HEK293T (cell line): ENCODE measurements around the gene JUNB.
"Not testable (repeated sequence)": the region's sequence is repeated elsewhere in the genome, so short reads cannot be mapped to it uniquely, and the experiment has no call there.

Experiments used
- CTCF ChIA-PET: fragments of 350-600 bp; formaldehyde crosslinking; extraction: SDS; loops from one replicate; lab custom pipeline; 2021; ENCODE audit warnings: antibody characterized with exemption, inconsistent platforms; lab: Yijun Ruan, JAX
- POLR2A ChIA-PET: fragments of 350-600 bp; formaldehyde crosslinking; extraction: SDS; loops from one replicate; lab custom pipeline; 2020; ENCODE audit warnings: antibody characterized with exemption, inconsistent platforms; lab: Yijun Ruan, JAX
- DNase-seq: peaks from one replicate; pipeline ENCODE4 v3.0.0; 2012; ENCODE audit warnings: mixed read lengths; ENCODE audit errors: extremely low spot score
- ARNT ChIP-seq: fragments of 450-650 bp; IDR thresholded peaks from 2 replicates; pipeline ENCODE4 v1.6.1; 2017; ENCODE audit warnings: mild to moderate bottlenecking
- BHLHE40 ChIP-seq: fragments of 450-650 bp; IDR thresholded peaks from 2 replicates; pipeline ENCODE4 v1.6.1; 2016; ENCODE audit warnings: mild to moderate bottlenecking, moderate library complexity, borderline replicate concordance
- CTBP1 ChIP-seq: fragments of 450-650 bp; IDR thresholded peaks from 2 replicates; pipeline ENCODE4 v1.6.1; 2016; ENCODE audit warnings: borderline replicate concordance
- ELF4 ChIP-seq: fragments of 450-650 bp; IDR thresholded peaks from 2 replicates; pipeline ENCODE4 v1.6.1; 2017; ENCODE audit warnings: antibody characterized with exemption
- FOXA1 ChIP-seq: fragments of 450-650 bp; IDR thresholded peaks from 2 replicates; pipeline ENCODE4 v1.6.1; 2016; ENCODE audit warnings: mild to moderate bottlenecking
- FOXK2 ChIP-seq: fragments of 450-650 bp; IDR thresholded peaks from 2 replicates; pipeline ENCODE4 v1.6.1; 2016; ENCODE audit warnings: mild to moderate bottlenecking
- FOXM1 ChIP-seq: fragments of 450-650 bp; IDR thresholded peaks from 2 replicates; pipeline ENCODE4 v1.6.1; 2017; ENCODE audit warnings: mild to moderate bottlenecking, borderline replicate concordance
- HDGF ChIP-seq: fragments of 450-650 bp; IDR thresholded peaks from 2 replicates; pipeline ENCODE4 v1.6.1; 2017; ENCODE audit warnings: antibody characterized with exemption, borderline replicate concordance
- L3MBTL2 ChIP-seq: fragments of 450-650 bp; conservative IDR thresholded peaks from 2 replicates; pipeline ENCODE4 v1.6.1; 2016; ENCODE audit warnings: mild to moderate bottlenecking
- LEF1 ChIP-seq: fragments of 450-650 bp; IDR thresholded peaks from 2 replicates; pipeline ENCODE4 v1.6.1; 2017; ENCODE audit warnings: mild to moderate bottlenecking, borderline replicate concordance
- NFRKB ChIP-seq: fragments of 450-650 bp; IDR thresholded peaks from 2 replicates; pipeline ENCODE4 v1.6.1; 2016; ENCODE audit warnings: mild to moderate bottlenecking, moderate library complexity
- SP1 ChIP-seq: fragments of 450-650 bp; IDR thresholded peaks from 2 replicates; pipeline ENCODE4 v1.6.1; 2017
- SUZ12 ChIP-seq: fragments of 450-650 bp; IDR thresholded peaks from 2 replicates; pipeline ENCODE4 v1.6.1; 2016; ENCODE audit warnings: mild to moderate bottlenecking
- TARDBP ChIP-seq: fragments of 450-650 bp; IDR thresholded peaks from 2 replicates; pipeline ENCODE4 v1.6.1; 2016
- ZNF384 ChIP-seq: fragments of 450-650 bp; IDR thresholded peaks from 2 replicates; pipeline ENCODE4 v1.6.1; 2016
- TF ChIP-seq, protein P1 (sequence below): fragments of 450-650 bp; IDR thresholded peaks from 2 replicates; pipeline ENCODE4 v1.6.1; 2016

Gene JUNB

DNA sequence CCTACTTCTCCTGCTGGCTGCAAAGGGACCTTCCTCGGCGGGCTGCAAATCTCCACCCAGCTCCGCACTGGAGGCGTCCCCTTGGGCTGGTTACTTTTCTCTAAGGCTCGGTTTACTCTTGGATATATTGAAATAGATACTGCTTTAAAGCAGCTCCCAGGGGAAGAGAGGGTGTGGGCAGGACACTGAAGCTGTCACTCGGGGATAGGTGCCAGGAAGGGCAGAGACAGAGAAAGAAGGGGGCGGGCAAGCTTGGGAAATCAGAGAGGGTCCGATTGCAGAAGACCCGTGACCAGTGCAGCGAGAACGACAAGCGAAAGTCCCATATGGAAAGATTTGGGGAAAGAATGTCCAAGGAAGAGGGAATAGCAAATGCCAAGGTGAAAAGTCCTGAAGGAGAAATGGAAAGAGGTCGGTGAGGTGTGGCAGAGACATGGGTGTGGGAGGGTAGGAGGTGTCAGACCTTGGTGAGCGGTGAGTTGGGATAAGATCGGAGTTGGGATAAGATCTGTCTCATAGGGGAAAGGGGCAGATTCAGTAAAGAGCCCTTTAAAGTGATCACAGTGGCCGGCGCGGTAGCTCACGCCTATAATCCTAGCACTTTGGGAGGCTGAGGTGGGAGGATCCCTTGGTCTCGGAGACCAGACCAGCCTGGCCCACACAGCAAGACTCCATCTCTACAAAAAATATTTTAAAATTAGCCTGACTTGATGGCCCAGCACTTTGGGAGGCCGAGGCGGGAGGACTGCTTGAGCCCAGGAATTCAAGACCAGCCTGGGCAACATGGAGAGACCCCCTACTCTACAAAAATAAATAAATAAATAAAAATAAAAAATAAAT, 11.2 kb downstream of the JUNB start:
- ChIA-PET CTCF (interaction anchor here (1.6 kb wide), 1 partner anchor 25 kb away, joined by 5 read pairs; no protein-coding TSS in a partner anchor), POLR2A (interaction anchor here (1.2 to 1.6 kb wide), 3 partner anchors 9 to 45 kb away, joined by 3 to 9 read pairs (median 5); partner anchors contain the start of gene JUNB)
- TF ChIP-seq L3MBTL2 (no peak), SP1 (no peak), CTBP1 (no peak), FOXM1 (no peak), ELF4 (no peak), SUZ12 (no peak), BHLHE40 (no peak)
- no peak for DNase-seq

DNA sequence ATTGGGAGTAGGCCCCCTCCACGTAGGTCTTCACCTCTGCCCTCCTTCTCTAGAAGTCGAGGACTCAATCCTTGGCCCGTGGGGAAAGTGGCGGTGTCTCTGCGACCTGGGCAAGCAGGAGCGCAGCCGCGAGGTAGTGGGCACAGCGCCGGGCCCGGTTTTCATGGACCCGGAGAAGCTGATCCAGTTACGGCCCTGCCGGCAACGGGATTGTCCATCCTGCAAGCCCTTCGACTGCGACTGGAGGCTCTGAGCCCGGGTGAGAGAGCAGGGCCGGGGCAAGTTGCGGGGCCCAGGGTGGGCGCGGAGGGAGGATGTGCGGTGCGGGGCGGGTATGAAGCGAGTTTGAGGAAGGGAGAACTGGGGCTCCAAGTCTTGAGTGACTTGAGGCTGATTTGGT, 12.8 kb downstream of the JUNB start:
- POLR2A ChIA-PET = no interaction called here
- TF ChIP-seq ARNT (no peak), CTBP1 (no peak), SUZ12 (no peak), ELF4 (no peak), NFRKB (no peak), ZNF384 (no peak), HDGF (no peak), FOXK2 (no peak), TARDBP (no peak), FOXA1 (no peak), SP1 (no peak), FOXM1 (no peak), LEF1 (no peak), BHLHE40 (no peak), L3MBTL2 (no peak)
- TF ChIP-seq, protein P1, sequence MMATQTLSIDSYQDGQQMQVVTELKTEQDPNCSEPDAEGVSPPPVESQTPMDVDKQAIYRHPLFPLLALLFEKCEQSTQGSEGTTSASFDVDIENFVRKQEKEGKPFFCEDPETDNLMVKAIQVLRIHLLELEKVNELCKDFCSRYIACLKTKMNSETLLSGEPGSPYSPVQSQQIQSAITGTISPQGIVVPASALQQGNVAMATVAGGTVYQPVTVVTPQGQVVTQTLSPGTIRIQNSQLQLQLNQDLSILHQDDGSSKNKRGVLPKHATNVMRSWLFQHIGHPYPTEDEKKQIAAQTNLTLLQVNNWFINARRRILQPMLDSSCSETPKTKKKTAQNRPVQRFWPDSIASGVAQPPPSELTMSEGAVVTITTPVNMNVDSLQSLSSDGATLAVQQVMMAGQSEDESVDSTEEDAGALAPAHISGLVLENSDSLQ = no peak
- CTCF ChIA-PET = interaction anchor here (1.0 kb wide), 1 partner anchor 38 kb away, joined by 3 read pairs; no protein-coding TSS in a partner anchor
- DNase-seq = no peak

DNA sequence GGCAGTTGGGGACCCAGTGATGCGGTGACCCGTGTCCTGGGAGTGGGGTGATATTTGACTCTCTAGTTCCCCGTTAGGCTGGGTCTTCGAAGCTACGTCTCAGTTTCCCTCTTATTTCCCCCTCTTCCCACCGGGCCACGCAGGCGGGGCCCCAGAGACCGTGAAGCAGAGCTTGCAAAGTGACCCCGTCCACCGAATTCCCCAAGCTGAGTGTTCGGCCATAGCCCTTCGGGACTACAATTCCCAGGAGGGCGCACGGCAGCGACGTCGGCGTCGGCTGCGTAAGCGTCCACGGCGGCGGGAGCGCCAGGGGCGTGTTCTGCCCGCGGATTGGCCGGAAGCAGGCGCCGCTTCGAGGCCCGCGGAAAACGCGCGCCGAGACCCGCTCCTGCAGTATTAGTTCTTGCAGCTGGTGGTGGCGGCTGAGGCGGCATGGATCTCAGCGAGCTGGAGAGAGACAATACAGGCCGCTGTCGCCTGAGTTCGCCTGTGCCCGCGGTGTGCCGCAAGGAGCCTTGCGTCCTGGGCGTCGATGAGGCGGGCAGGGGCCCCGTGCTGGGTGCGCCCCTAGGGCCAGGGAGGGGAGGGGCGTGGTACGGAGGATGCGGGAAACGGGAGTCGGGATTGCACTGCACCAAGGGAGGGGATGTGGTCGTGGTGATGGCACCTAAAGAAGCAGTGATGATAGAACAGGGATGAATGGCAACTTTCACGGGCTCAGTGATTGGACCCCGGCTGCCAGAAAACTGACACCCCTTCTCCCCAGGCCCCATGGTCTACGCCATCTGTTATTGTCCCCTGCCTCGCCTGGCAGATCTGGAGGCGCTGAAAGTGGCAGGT, 15.2 kb downstream of the JUNB start, which contains the start of gene RNASEH2A:
Gene RNASEH2A, plus strand, starts transcription at position 343 of the 840 bp plus-strand sequence. Its CDS starts 90 bp downstream, at position 433.
- ChIA-PET CTCF (interaction anchor here (0.7 to 1.2 kb wide), 2 partner anchors 9 to 46 kb away, joined by 4 to 5 read pairs; no protein-coding TSS in a partner anchor), POLR2A (interaction anchor here (0.7 to 2.3 kb wide), 23 partner anchors 9 to 347 kb away, joined by 3 to 19 read pairs (median 4); partner anchors contain the start of genes DNASE2, GCDH, GET3 and JUNB)
- DNase-seq = peak; percentile 96
- TF ChIP-seq NFRKB (no peak), L3MBTL2 (peak; percentile 99), ELF4 (peak; percentile 42; the same call in 1 of the 2 replicates)

DNA sequence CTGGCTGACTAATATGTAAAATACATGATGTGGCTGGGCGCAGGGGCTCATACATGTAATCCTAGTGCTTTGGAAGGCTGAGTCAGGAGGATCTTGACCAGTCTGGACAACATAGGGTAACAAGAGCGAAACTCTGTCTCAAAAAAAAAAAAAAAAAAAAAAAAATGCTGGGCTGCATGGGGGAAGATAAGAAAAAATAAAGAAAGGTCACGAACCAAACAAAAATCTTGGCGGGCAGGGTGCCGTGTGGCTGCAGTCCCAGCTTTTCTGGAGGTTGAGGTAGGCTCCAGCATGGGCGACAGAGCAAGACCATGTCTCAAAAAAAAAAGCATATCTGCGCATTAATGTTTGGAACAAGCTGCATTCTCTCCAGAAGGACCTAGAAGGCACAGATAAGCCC, 23.8 kb downstream of the JUNB start:
- no peak for DNase-seq
- TF ChIP-seq ZNF384 = no peak
- TF ChIP-seq LEF1 = no peak
- no peak for TF ChIP-seq CTBP1
- no peak for TF ChIP-seq NFRKB
- TF ChIP-seq FOXK2 = no peak
- TF ChIP-seq L3MBTL2 = no peak
- TF ChIP-seq FOXA1 = no peak
- no peak for TF ChIP-seq FOXM1
- TF ChIP-seq TARDBP = no peak
- TF ChIP-seq ELF4 = no peak
- TF ChIP-seq SP1 = no peak
- TF ChIP-seq, protein P1 = no peak
- no peak for TF ChIP-seq ARNT
- no peak for TF ChIP-seq HDGF
- TF ChIP-seq SUZ12 = no peak
- no peak for TF ChIP-seq BHLHE40
- CTCF ChIA-PET = interaction anchor here (0.6 kb wide), 1 partner anchor 52 kb away, joined by 5 read pairs; no protein-coding TSS in a partner anchor
- POLR2A ChIA-PET = interaction anchor here (1.0 to 2.3 kb wide), 2 partner anchors 9 kb away, joined by 3 to 12 read pairs; partner anchors contain the start of gene RNASEH2A

DNA sequence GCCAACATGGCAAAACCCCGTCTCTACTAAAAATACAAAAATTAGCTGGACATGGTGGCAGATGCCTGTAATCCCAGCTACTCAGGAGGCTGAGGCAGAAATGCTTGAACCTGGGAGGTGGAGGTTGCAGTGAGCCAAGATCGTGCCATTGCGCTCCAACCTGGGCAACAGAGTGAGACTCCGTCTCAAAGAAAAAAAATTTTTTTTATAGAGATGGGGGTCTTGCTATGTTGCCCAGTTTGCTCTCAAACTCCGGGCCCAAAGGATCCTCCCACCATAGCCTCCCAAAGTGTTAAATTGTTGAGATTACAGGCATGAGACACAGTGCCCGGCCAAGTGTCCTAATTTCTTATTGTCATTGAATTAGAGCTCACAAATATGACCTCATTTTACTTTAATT, 25.9 kb downstream of the JUNB start:
- CTCF ChIA-PET = interaction anchor here (0.8 to 1.7 kb wide), 2 partner anchors 51 to 59 kb away, joined by 3 to 4 read pairs; no protein-coding TSS in a partner anchor
- POLR2A ChIA-PET = interaction anchor here (1.0 kb wide), 1 partner anchor 11 kb away, joined by 4 read pairs; the partner anchor contains the start of gene RNASEH2A
- DNase-seq = not testable (repeated sequence)

DNA sequence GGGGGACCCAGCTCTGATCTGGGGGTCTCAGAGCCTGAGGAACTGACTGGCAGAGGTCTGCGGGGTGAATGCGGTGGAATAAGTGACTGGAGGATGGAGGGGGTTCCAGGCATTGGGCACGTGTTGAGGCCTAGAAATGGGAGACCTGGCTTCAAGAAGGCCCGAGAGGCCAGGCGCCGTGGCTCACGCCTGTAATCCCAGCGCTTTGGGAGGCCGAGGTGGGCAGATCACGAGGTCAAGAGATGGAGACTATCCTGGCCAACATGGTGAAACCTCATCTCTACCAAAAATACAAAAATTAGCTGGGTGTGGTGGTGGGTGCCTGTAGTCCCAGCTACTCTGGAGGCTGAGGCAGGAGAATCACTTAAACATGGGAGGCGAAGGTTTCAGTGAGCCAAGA, 26.5 kb downstream of the JUNB start:
- CTCF ChIA-PET, DNase-seq: not testable (repeated sequence)
- POLR2A ChIA-PET = interaction anchor here (1.0 kb wide), 1 partner anchor 12 kb away, joined by 4 read pairs; the partner anchor contains the start of gene RNASEH2A
